ENCODE measurements around the gene SERINC2.
"Not testable (repeated sequence)": the region's sequence is repeated elsewhere in the genome, so short reads cannot be mapped to it uniquely, and the experiment has no call there.

The SERINC2 gene

GRCh38 chr1:31470794-31471315 lies 57.8 kb downstream of the SERINC2 start:
- DNase-seq (ENCODE audit: low read depth in 2 of 2) = no peak

DNA sequence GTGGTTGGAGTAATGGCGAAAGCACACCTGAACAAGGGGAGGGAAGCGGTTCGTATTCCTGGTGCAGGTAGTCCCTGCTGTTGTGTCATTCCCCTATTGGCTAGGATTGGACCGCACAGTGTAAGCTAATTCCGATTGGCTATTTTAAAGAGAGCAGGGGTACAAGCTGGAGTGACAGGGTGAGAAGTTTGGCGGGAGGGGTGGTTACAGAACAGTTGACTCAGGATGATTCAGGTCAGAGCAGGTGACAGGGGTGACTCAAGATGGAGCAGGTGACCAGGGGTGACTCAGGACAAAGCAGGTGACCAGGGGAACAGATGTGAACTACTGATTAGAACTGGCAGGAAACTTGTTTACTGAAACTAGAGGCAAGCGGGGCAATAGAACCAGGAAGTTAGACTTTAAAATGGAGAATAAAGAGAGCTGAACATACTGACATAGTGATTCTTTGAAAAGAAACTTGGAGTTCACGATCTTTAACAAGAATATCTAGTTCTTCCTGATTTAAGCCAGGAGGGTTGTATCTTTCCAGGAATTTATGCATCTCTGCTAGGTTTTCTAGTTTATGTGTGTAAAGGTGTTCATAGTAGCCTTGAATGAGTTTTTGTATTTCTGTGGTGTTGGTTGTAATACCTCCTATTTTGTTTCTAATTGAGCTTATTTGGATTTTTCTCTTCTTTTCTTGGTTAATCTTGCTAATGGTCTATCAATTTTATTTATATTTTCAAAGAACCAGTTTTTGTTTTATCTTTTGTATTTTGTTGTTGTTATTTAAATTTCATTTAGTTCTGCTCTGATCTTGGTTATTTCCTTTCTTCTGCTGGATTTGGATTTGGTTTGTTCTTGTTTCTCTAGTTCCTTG lies 58.7 kb downstream of the SERINC2 start:
- not testable (repeated sequence) for DNase-seq (ENCODE audit: low read depth in 2 of 2)

GRCh38 chr1:31472314-31472651 lies 59.3 kb downstream of the SERINC2 start:
- DNase-seq (ENCODE audit: low read depth in 2 of 2) = not testable (repeated sequence)

- DNase-seq (ENCODE audit: low read depth in 2 of 2) = not testable (repeated sequence)
Observed at GRCh38 chr1:31472673-31473072, 59.7 kb downstream of the SERINC2 start.

DNA sequence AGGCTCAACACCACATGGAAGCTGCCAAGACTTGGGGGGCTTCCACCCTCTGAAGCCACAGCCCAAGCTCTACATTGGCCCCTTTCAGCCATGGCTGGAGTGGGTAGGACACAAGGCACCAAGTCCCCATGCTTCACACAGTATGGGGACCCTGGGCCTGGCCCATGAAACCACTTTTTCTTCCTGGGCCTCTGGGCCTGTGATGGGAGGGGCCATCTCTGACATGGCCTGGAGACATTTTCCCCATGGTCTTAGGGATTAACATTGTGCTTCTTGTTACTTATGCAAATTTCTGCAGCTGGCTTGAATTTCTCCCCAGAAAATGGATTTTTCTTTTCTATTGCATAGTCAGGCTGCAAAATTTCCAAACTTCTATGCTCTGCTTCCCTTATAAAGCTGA lies 60.5 kb downstream of the SERINC2 start:
- DNase-seq (ENCODE audit: low read depth in 2 of 2) = not testable (repeated sequence)

DNA sequence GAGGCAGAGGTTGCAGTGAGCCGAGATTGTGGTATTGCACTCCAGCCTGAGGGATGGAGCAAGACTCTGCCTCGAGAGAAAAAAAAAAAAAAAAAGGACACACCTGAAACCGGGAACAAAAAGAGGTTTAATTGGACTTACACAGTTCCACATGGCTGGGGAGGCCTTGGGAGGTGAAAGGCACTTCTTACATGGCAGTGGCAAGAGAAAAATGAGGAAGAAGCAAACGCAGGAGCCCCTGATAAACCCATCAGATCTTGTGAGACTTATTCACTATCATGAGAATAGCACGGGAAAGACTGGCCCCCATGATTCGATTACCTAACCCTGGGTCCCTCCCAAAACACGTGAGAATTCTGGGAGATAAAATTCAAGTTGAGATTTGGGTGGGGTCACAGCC lies 61.6 kb downstream of the SERINC2 start:
- not testable (repeated sequence) for DNase-seq (ENCODE audit: low read depth in 2 of 2)

DNA sequence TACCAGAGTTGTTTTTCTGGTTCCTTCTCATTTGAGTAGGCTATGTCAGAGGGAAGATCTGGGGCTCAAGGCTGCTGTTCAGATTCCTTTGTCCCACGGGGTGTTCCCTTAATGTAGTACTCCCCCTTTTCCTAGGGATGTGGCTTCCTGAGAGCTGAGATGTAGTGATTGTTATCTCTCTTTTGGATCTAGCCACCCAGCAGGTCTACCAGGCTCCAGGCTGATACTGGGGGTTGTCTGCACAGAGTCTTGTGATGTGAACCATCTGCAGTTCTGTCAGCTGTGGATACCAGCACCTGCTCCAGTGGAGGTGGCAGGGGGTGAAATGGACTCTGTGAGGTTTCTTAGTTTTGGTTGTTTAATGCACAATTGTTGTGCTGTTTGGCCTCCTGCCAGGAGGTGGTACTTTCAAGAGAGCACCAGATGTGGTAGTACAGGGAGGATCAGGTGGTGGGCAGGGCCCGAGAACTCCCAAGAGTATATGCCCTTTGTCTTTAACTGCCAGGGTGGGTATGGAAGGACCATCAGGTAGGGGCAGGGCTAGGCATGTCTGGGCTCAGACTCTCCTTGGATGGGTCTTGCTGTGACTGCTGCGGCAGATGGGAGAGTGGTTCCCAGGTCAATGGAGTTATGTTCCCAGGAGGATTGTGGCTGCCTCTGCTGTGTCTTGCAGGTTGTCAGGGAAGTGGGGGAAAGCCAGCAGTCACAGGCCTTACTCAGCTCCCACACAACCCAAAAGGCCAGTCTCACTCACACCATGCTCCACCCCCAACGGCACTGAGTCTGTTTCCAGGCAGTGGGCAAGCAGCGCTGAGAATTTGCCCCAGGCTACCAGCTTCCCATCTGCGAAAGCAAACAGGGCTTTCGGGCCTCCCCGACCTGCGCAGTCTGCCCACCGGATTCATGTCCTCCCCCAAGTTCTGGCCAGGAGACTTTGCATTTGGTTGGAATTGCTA lies 64.2 kb downstream of the SERINC2 start:
- DNase-seq (ENCODE audit: low read depth in 2 of 2) = no peak

DNA sequence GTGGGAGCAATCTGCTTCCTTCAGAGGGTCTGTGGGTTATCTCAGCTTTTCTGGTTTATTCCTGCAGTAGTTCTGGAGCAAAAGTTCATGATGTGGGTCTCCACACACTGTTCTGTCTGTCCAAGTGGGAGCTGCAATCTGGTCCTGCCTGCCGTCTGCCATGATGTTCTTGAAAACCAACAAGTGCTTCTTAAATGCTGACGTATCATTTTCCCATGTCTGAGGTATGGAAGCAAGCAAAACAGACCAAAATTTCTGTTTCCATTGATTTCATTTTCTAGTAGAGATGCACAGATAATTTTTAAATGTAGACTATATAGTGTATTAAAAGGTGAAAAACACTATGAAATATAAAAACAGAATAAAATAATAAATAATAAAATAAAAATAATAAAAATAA lies 65.2 kb downstream of the SERINC2 start:
- DNase-seq (ENCODE audit: low read depth in 2 of 2) = no peak

DNA sequence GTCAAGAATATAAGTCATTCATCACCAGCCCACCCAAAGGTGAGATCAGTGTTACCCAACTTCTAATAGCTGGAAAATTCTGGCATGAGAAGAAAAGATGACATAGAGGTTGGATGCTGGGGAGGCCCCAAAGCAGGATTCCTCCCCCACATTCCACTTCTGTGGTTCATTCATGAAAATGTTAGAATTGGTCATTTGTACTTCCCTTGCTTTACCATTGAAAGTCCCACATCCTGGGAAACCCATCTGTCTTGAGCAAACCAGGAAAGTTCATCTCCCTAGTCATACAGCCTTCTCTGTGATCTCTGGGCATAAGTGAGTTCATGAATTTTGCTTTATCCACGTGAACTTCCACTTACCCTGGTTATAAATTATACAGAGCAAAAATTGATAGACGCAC lies 66.8 kb downstream of the SERINC2 start:
- DNase-seq (ENCODE audit: low read depth in 2 of 2) = no peak

DNA sequence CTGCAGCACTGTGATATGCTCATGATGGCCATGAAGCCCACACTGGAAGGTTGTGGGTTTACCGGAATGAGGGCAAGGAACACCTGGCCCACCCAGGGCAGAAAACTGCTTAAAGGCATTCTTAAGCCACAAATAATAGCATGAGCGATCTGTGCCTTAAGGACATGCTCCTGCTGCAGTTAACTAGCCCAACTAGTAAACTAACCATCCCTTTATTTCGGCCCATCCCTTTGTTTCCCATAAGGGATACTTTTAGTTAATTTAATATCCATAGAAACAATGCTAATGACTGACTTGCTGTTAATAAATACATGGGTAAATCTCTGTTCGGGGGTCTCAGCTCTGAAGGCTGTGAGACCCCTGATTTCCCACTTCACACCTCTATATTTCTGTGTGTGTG lies 67.4 kb downstream of the SERINC2 start:
- DNase-seq (ENCODE audit: low read depth in 2 of 2) = not testable (repeated sequence)

- no peak for DNase-seq (ENCODE audit: low read depth in 2 of 2)
Observed at GRCh38 chr1:31482482-31483011, 69.5 kb downstream of the SERINC2 start.

- DNase-seq (ENCODE audit: low read depth in 2 of 2) = no peak
Observed at GRCh38 chr1:31483012-31483946, 70.3 kb downstream of the SERINC2 start.
